ENCODE results near the gene PODXL. TPM values are rescaled to one million over a fixed set of nuclear protein-coding genes. Genes with fewer than 3 reads are reported as not detected.
A peak's percentile ranks its signal among the peaks of the same experiment; 100 is the strongest.

Gene PODXL
- total and polyA plus RNA-seq, 2 of the 8 experiments (the other 6 are each of a cell fraction or from before 2014, with no cell fraction given) = 638 to 925 TPM

GRCh38 chr7:131596785-131597184, 40.4 kb upstream of the PODXL start:
- Histone ChIP-seq H2BK20ac (ENCODE audit: low read length) (peak overlapping the region; percentile 93; the same call in 1 of the 2 replicates), H3K23ac (ENCODE audit: insufficient read length) (no peak overlapping the region), H4K8ac (ENCODE audit: extremely low read depth, insufficient read depth, low read length) (no peak overlapping the region), H2AFZ (ENCODE audit: low read length) (no peak overlapping the region), H3K9me3 (ENCODE audit: insufficient read depth in 2 of 2, low read depth in 1 of 2, low read length in 1 of 2) (no peaks in the 10 kb centered on the region), H3K4me3 (ENCODE audit: extremely low read depth in 1 of 4, insufficient read depth in 2 of 4, low read depth in 3 of 4, low read length in 4 of 4) (no peak overlapping the region), H4K5ac (ENCODE audit: insufficient read length, low read depth, low read length) (no peak overlapping the region), H3K23me2 (ENCODE audit: low read depth, low read length) (no peaks in the 10 kb centered on the region), H3K79me1 (ENCODE audit: low read depth, low read length) (no peaks in the 10 kb centered on the region), H3K14ac (ENCODE audit: insufficient read length) (no peak overlapping the region), H3K4ac (replicated peaks; ENCODE audit: insufficient read length, low read depth, low read length) (peak overlapping the region; percentile 90), H2BK5ac (ENCODE audit: low read depth, low read length) (peak overlapping the region; percentile 81; the same call in 1 of the 2 replicates), H3K36me3 (ENCODE audit: control insufficient read depth in 2 of 4, insufficient read depth in 4 of 4, low read length in 3 of 4) (no peaks in the 10 kb centered on the region), H3K4me2 (ENCODE audit: insufficient read depth in 1 of 2, low read depth in 2 of 2, low read length in 2 of 2) (no peak overlapping the region), H3K9ac (replicated peaks in 1 of 4; ENCODE audit: extremely low read depth in 1 of 4, low read depth in 3 of 4, low read length in 3 of 4) (no peak overlapping the region), H3K56ac (replicated peaks; ENCODE audit: insufficient read length, low read depth, low read length) (no peak overlapping the region), H3K18ac (ENCODE audit: extremely low read depth, low read length) (peak overlapping the region; percentile 48; the same call in 1 of the 2 replicates), H2BK15ac (ENCODE audit: low read length) (no peak overlapping the region), H2BK120ac (replicated peaks; ENCODE audit: low read depth, low read length) (peak overlapping the region; percentile 77), H2BK12ac (ENCODE audit: low read depth, low read length) (peak overlapping the region; percentile 93; the same call in 1 of the 2 replicates), H3K4me1 (replicated peaks in 1 of 4; ENCODE audit: control insufficient read depth in 3 of 4, insufficient read depth in 4 of 4, low read length in 3 of 4) (peaks cover 0 to 8% (median under 1%) of the 10 kb centered on the region in 4 experiments; a peak in 4 of 7 replicates), H4K20me1 (replicated peaks in 1 of 2; ENCODE audit: control insufficient read depth in 1 of 2, insufficient read depth in 2 of 2, low read length in 2 of 2) (no peaks in the 10 kb centered on the region), H3K27me3 (replicated peaks in 1 of 4; ENCODE audit: control insufficient read depth in 3 of 4, extremely low read depth in 1 of 4, insufficient read depth in 3 of 4, low read length in 3 of 4) (no peaks in the 10 kb centered on the region), H2AK5ac (ENCODE audit: low read depth, low read length) (peak overlapping the region; percentile 86; the same call in 1 of the 2 replicates), H4K91ac (replicated peaks; ENCODE audit: insufficient read length, low read length) (peak overlapping the region; percentile 91), H3K27ac (ENCODE audit: low read depth, low read length) (no peak overlapping the region), H3K79me2 (ENCODE audit: control insufficient read depth in 1 of 2, insufficient read depth in 2 of 2, low read length in 2 of 2) (no peaks in the 10 kb centered on the region)
- DNase-seq (ENCODE audit: low read depth in 1 of 2, low spot score in 2 of 2) = no peak
- ChIA-PET CTCF (ENCODE audit: partially characterized antibody) (interaction anchor here (0.8 to 3.1 kb wide), 5 partner anchors 11 to 49 kb away, joined by 3 to 15 read pairs (median 7); no protein-coding TSS in a partner anchor), POLR2A (ENCODE audit: partially characterized antibody) (interaction anchor here (1.0 to 2.0 kb wide), 4 partner anchors 9 to 49 kb away, joined by 4 to 8 read pairs (median 4); no protein-coding TSS in a partner anchor)
- 97% methylated on average over 6 of the region's 6 CpGs; no CpG with 5 or more reads in 1 of the 2 experiments for WGBS, 2 experiments (ENCODE audit: extremely low coverage in 1 of 2, insufficient coverage in 1 of 2, insufficient read length in 1 of 2, insufficient replicate concordance in 2 of 2, low coverage in 1 of 2, low lambda C conversion rate in 2 of 2, missing lambda C conversion rate in 1 of 2)
- FAIRE-seq = no peak
- no peak for TF ChIP-seq KDM1A (IDR thresholded peaks at IDR 0.05; ENCODE audit: borderline replicate concordance, low read length)

Data from H1 (cell line).